ENCODE measurements around the gene KLHL18. TPM values are rescaled to one million over a fixed set of nuclear protein-coding genes. Genes with fewer than 3 reads are reported as not detected.

KLHL18 gene
- total RNA-seq = 30.2 TPM
- long read RNA-seq, full-length matches to known transcripts = 18 of 45 reads
- long read RNA-seq, partial matches to known transcripts = 18 of 45 reads
- long read RNA-seq, other reads (novel, unspliced or antisense) = 9 of 45 reads

GRCh38 chr3:47282424-47283192 lies at the start of gene KLHL18, which contains the start of gene KIF9:
KLHL18 (plus strand) TSS chr3:47282944; CDS start chr3:47282966, 22 bp downstream.
KIF9 (minus strand) TSS chr3:47282799; CDS start chr3:47277374, 5,425 bp downstream.
- intact Hi-C loops (cut with DNase I) = no loop called here
- H3K4me1 ChIP-seq = peaks cover 45% of the 10 kb centered on the region

GRCh38 chr3:47238017-47238416 lies 44.7 kb upstream of the KLHL18 start:
- Histone ChIP-seq H3K9me3 (no peaks in the 10 kb centered on the region), H3K4me3 (no peak overlapping the region), H3K27me3 (ENCODE audit: low read depth) (no peaks in the 10 kb centered on the region), H3K27ac (no peak overlapping the region), H3K36me3 (no peaks in the 10 kb centered on the region), H3K4me1 (no peaks in the 10 kb centered on the region)
- ATAC-seq = no peak
- no peak for DNase-seq
- TF ChIP-seq CTCF (IDR thresholded peaks at IDR 0.05) = no peak
- intact Hi-C loops (cut with DNase I) = no loop called here

More at GRCh38 chr3:47282424-47283192, at the start of gene KLHL18, which contains the start of gene KIF9:
- DNase-seq (peak; percentile 97), ATAC-seq (peak; percentile 96 to 97)
- H3K27ac ChIP-seq = peak within 1 kb of the TSS; percentile 98
- H3K4me3 ChIP-seq = peak within 1 kb of the TSS; percentile 89
- no peaks in the 10 kb centered on the region for H3K9me3 ChIP-seq
- peaks cover 4% of the 10 kb centered on the region for H3K36me3 ChIP-seq
- H3K27me3 ChIP-seq (ENCODE audit: low read depth) = no peaks in the 10 kb centered on the region
- TF ChIP-seq CTCF (IDR thresholded peaks at IDR 0.05) = no peak

- no peak overlapping the region for H3K27ac ChIP-seq
- H3K27me3 ChIP-seq (ENCODE audit: low read depth) = no peaks in the 10 kb centered on the region
- no peak for TF ChIP-seq CTCF (IDR thresholded peaks at IDR 0.05)
- H3K4me1 ChIP-seq = no peaks in the 10 kb centered on the region
- ATAC-seq (no peak), DNase-seq (peak; percentile 28)
- H3K4me3 ChIP-seq = no peak overlapping the region
- no peaks in the 10 kb centered on the region for H3K36me3 ChIP-seq
- H3K9me3 ChIP-seq = no peaks in the 10 kb centered on the region
- intact Hi-C loops (cut with DNase I) = no loop called here
Observed at GRCh38 chr3:47239929-47240328, 42.8 kb upstream of the KLHL18 start.

DNA sequence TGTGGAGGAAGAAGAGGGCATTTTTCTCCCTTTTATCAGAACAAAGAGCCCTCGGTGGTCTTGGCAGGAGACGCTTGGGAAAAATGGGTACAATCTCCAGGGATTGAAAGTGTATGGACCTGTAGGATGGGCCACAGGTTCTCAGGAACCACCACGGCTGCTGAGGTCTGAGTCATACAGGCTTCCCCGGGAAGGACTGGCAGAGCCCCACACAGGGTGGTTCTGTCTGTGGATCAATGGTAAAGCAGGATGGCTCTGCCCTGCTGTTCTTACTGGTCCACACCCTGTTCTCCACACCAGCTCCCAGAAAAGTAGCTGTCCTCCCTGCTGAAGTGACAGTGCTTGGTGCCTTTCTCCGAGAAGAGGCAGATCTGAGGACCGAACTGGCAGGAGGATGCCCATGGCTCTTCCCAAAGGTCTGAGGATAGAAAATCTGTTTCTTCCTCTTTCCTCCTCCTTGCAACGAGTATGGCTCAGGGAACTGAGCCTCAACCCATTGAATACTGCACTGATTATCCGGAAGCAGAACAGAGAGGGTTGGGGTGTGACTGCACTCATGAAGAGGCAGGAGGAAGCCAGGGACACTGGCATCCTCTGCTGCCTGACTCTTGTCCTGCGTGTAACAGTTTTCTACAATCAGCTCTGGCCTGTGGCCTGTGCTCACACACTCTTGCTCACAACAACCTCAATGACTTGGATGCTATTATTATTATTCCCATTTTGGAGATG lies 39.2 kb upstream of the KLHL18 start:
- ATAC-seq (peak in 1 of 2 donors; percentile 60), DNase-seq (peak; percentile 32)
- no peaks in the 10 kb centered on the region for H3K9me3 ChIP-seq
- no peak overlapping the region for H3K27ac ChIP-seq
- H3K27me3 ChIP-seq (ENCODE audit: low read depth) = no peaks in the 10 kb centered on the region
- H3K4me1 ChIP-seq = no peaks in the 10 kb centered on the region
- no peak overlapping the region for H3K4me3 ChIP-seq
- no peaks in the 10 kb centered on the region for H3K36me3 ChIP-seq
- intact Hi-C loops (cut with DNase I) = no loop called here
- TF ChIP-seq CTCF (IDR thresholded peaks at IDR 0.05) = no peak

DNA sequence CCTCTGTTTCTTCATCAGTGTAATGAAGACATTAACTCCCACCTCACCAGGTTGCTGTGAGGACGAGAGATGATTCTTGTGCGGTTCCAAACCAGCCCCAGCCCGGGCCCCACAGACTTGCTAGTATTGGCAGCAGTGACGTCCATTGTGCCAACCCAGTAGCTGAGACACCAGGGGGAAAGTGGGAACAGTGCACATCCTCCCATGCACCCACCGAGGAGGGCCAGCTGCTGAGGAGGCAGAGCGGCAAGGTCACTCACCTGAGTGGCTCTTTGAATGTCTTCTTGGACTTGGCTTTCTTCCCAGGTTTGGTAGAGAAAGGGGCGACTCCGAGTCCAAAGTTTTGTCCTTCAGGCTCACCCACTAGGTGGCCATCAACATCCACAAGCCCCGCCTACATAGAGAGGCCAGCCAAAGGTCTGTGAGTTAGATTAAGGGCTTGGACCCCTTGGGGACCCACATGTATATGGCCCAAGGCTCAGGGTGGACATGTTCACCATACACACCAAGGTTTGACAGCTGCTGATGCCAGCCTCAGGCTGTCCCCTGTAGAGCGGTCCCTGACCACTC lies 38.1 kb upstream of the KLHL18 start:
- H3K4me1 ChIP-seq = no peaks in the 10 kb centered on the region
- DNase-seq (peak; percentile 37), ATAC-seq (no peak)
- no peaks in the 10 kb centered on the region for H3K27me3 ChIP-seq (ENCODE audit: low read depth)
- no peaks in the 10 kb centered on the region for H3K9me3 ChIP-seq
- no peak overlapping the region for H3K27ac ChIP-seq
- H3K36me3 ChIP-seq = no peaks in the 10 kb centered on the region
- no peak for TF ChIP-seq CTCF (IDR thresholded peaks at IDR 0.05)
- H3K4me3 ChIP-seq = no peak overlapping the region
- intact Hi-C loops (cut with DNase I) = no loop called here
